ENCODE results near the gene DAGLB.

The DAGLB gene

GRCh38 chr7:6423942-6424701 is 23.6 kb downstream of the DAGLB start:
- H3K36me3 ChIP-seq (ENCODE audit: insufficient read depth, low read length): peaks cover 49% of the 10 kb centered on the region
- H2AFZ ChIP-seq (ENCODE audit: low read length): no peak overlapping the region
- no peak for TF ChIP-seq EZH2 (IDR thresholded peaks at IDR 0.05; ENCODE audit: borderline replicate concordance, low read length)
- TF ChIP-seq CTCF (IDR thresholded peaks at IDR 0.05; ENCODE audit: low read length): peak; percentile 28
- no peaks in the 10 kb centered on the region for H3K9me2 ChIP-seq (ENCODE audit: low read depth, low read length)
- peaks cover 2% of the 10 kb centered on the region; the same call in 1 of the 2 replicates for H3K9me3 ChIP-seq (ENCODE audit: low read length)
- H3K9ac ChIP-seq (ENCODE audit: low read length): no peak overlapping the region
- H3K79me2 ChIP-seq (ENCODE audit: insufficient read depth, low read length): no peaks in the 10 kb centered on the region
- no peak overlapping the region for H3K27ac ChIP-seq (ENCODE audit: low read depth, low read length, poor library complexity, severe bottlenecking)
- no peak overlapping the region for H3K4me3 ChIP-seq (ENCODE audit: low read depth, low read length, poor library complexity, severe bottlenecking)
- H3K4me2 ChIP-seq (ENCODE audit: low read length): no peak overlapping the region
- H3K27me3 ChIP-seq (ENCODE audit: insufficient read depth, low read length): no peaks in the 10 kb centered on the region
- H4K20me1 ChIP-seq (ENCODE audit: insufficient read depth, low read length): no peaks in the 10 kb centered on the region
- H3K4me1 ChIP-seq (ENCODE audit: insufficient read depth, low read length, severe bottlenecking): no peaks in the 10 kb centered on the region
- H3F3A ChIP-seq (ENCODE audit: insufficient read depth, low read length): no peaks in the 10 kb centered on the region

GRCh38 chr7:6422926-6423632 is 24.7 kb downstream of the DAGLB start:
- Histone ChIP-seq H2AFZ (ENCODE audit: low read length) (no peak overlapping the region), H3K4me1 (ENCODE audit: insufficient read depth, low read length, severe bottlenecking) (no peaks in the 10 kb centered on the region), H3K4me2 (ENCODE audit: low read length) (no peak overlapping the region), H3K79me2 (ENCODE audit: insufficient read depth, low read length) (no peaks in the 10 kb centered on the region), H4K20me1 (ENCODE audit: insufficient read depth, low read length) (no peaks in the 10 kb centered on the region), H3F3A (ENCODE audit: insufficient read depth, low read length) (no peaks in the 10 kb centered on the region), H3K27ac (ENCODE audit: low read depth, low read length, poor library complexity, severe bottlenecking) (no peak overlapping the region), H3K9me2 (ENCODE audit: low read depth, low read length) (no peaks in the 10 kb centered on the region), H3K27me3 (ENCODE audit: insufficient read depth, low read length) (no peaks in the 10 kb centered on the region), H3K9me3 (ENCODE audit: low read length) (peaks cover 2% of the 10 kb centered on the region; the same call in 1 of the 2 replicates), H3K9ac (ENCODE audit: low read length) (no peak overlapping the region), H3K36me3 (ENCODE audit: insufficient read depth, low read length) (peaks cover 49% of the 10 kb centered on the region), H3K4me3 (ENCODE audit: low read depth, low read length, poor library complexity, severe bottlenecking) (no peak overlapping the region)
- TF ChIP-seq CTCF (IDR thresholded peaks at IDR 0.05; ENCODE audit: low read length) (no peak), EZH2 (IDR thresholded peaks at IDR 0.05; ENCODE audit: borderline replicate concordance, low read length) (no peak)

- TF ChIP-seq EZH2 (IDR thresholded peaks at IDR 0.05; ENCODE audit: borderline replicate concordance, low read length): no peak
- TF ChIP-seq CTCF (IDR thresholded peaks at IDR 0.05; ENCODE audit: low read length): no peak
- Histone ChIP-seq H2AFZ (ENCODE audit: low read length) (no peak overlapping the region), H3K4me2 (ENCODE audit: low read length) (no peak overlapping the region), H4K20me1 (ENCODE audit: insufficient read depth, low read length) (no peaks in the 10 kb centered on the region), H3K4me3 (ENCODE audit: low read depth, low read length, poor library complexity, severe bottlenecking) (no peak overlapping the region), H3F3A (ENCODE audit: insufficient read depth, low read length) (no peaks in the 10 kb centered on the region), H3K79me2 (ENCODE audit: insufficient read depth, low read length) (no peaks in the 10 kb centered on the region), H3K27me3 (ENCODE audit: insufficient read depth, low read length) (no peaks in the 10 kb centered on the region), H3K9ac (ENCODE audit: low read length) (no peak overlapping the region), H3K36me3 (ENCODE audit: insufficient read depth, low read length) (peaks cover 47% of the 10 kb centered on the region), H3K27ac (ENCODE audit: low read depth, low read length, poor library complexity, severe bottlenecking) (no peak overlapping the region), H3K4me1 (ENCODE audit: insufficient read depth, low read length, severe bottlenecking) (no peaks in the 10 kb centered on the region), H3K9me2 (ENCODE audit: low read depth, low read length) (no peaks in the 10 kb centered on the region), H3K9me3 (ENCODE audit: low read length) (peaks cover 2% of the 10 kb centered on the region; the same call in 1 of the 2 replicates)
Observed at GRCh38 chr7:6422095-6422494, 25.7 kb downstream of the DAGLB start.

Measured in OCI-LY1 (cell line).